RWPE2 (cell line): ENCODE results near the gene NUDT16.

Source experiments
- ATAC-seq: fragments of 200-7000 bp; cut with Tn5 transposase; 3 replicates; pipeline ENCODE4 v1.9.1; 2021; ENCODE audit warnings: low read depth
- DNase-seq: peaks from one replicate; pipeline ENCODE4 v3.0.0-alpha.2; 2020; ENCODE audit warnings: low spot score
- H3K27ac ChIP-seq: fragments of 450-650 bp; 2 replicates; pipeline ENCODE4 v1.5.1; 2017; ENCODE audit warnings: mild to moderate bottlenecking; ENCODE audit not compliant: poor library complexity, severe bottlenecking
- H3K27me3 ChIP-seq: fragments of 250-450 bp; sonication (Bioruptor Pico); 2 replicates; pipeline ENCODE4 v1.5.1; 2021; ENCODE audit warnings: mild to moderate bottlenecking, moderate library complexity; ENCODE audit not compliant: insufficient read depth, poor library complexity, severe bottlenecking
- H3K36me3 ChIP-seq: fragments of 250-450 bp; sonication (Bioruptor Pico); 2 replicates; pipeline ENCODE4 v1.5.1; 2020; ENCODE audit warnings: low read depth, mild to moderate bottlenecking, moderate library complexity
- H3K4me1 ChIP-seq: fragments of 250-450 bp; sonication (Bioruptor Pico); 2 replicates; pipeline ENCODE4 v1.5.1; 2021; ENCODE audit warnings: mild to moderate bottlenecking, moderate library complexity; ENCODE audit not compliant: insufficient read depth, poor library complexity, severe bottlenecking
- H3K4me3 ChIP-seq: fragments of 250-450 bp; sonication (Bioruptor Pico); 2 replicates; pipeline ENCODE4 v1.5.1; 2021; ENCODE audit warnings: mild to moderate bottlenecking, moderate library complexity; ENCODE audit not compliant: severe bottlenecking
- H3K9me3 ChIP-seq: fragments of 250-450 bp; sonication (Bioruptor Pico); 2 replicates; pipeline ENCODE4 v1.5.1; 2021; ENCODE audit warnings: mild to moderate bottlenecking, moderate library complexity; ENCODE audit not compliant: severe bottlenecking
- CTCF ChIP-seq: fragments of 450-650 bp; IDR thresholded peaks from one replicate; pipeline ENCODE4 v1.5.1; 2017; ENCODE audit warnings: mild to moderate bottlenecking, moderate library complexity; ENCODE audit not compliant: poor library complexity, severe bottlenecking

Gene NUDT16

DNA sequence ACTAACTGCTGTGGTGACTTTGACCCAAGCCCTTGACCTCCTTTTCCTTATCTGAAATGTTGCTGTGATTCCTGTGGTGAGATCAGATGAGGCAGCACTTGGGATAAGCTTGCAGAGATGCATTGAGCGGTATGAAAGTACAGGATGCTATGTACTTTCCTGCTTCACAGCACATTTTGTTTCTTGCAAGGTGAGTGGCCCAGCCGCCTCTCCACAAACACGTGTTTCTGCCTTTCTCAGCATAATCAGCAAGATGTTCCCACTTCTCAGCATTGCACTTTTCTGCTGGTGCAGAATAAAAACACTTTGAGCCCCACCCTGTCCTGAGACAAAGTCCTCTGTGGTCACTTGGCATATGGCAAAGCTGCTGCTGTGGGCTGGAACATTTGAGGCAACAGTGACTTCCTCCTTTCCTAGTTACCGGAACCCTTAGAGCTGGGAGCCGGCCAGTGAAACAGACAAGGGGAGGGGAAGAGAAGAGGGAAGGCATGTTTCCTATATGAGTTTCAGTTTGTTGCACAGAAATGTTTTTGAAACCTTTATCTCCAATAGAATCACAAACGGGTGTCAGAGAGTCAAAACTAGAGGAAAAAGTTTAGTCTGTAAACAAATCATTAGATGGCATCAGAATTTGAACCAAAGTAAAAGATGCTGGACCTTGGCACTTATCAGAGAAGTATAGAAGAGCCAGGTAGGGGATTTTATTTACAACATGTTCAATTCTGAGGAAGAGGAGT is 5.0 kb downstream of the NUDT16 start:
- Histone ChIP-seq H3K9me3 (no peaks in the 10 kb centered on the region), H3K4me3 (no peak overlapping the region), H3K36me3 (no peaks in the 10 kb centered on the region), H3K27ac (no peak overlapping the region), H3K4me1 (peaks cover 6% of the 10 kb centered on the region), H3K27me3 (no peaks in the 10 kb centered on the region)
- no peak for TF ChIP-seq CTCF
- ATAC-seq (no peak), DNase-seq (no peak)

DNA sequence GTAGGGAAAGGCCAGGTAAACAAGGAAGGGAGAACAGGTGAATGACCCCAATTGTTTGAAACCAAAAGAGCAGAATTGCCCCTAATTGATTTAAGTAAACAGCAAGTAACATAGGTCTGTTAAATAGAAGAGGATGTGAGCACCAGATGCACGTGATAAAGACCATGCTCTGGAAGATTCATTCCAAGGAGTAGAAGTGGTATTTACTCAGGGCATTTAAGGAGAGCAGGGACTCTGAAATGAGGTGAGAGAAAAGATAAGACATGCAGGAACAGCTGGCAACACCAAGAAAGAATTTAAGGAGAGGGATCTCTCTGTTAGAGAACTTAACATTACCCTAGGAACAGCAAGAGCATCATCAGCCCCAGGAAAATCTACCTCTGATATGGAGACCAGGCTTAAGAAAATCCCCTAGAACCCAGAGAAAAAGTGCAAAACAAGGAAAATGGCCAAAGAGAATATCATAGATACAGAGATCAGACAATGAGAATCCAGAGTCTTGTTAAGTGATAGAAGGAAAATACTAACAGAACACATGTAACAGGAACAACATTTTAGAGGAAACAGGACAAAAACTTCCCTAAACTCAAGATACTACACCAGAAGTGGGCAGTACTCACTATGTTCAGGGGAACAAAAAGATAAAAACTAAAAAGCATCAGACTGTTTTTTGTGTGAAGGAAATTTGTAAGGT is 6.4 kb downstream of the NUDT16 start:
- H3K4me3 ChIP-seq: no peak overlapping the region
- no peak for TF ChIP-seq CTCF
- ATAC-seq: no peak
- no peaks in the 10 kb centered on the region for H3K27me3 ChIP-seq
- no peaks in the 10 kb centered on the region for H3K36me3 ChIP-seq
- peaks cover 6% of the 10 kb centered on the region for H3K4me1 ChIP-seq
- no peak overlapping the region for H3K27ac ChIP-seq
- DNase-seq: no peak
- H3K9me3 ChIP-seq: no peaks in the 10 kb centered on the region

DNA sequence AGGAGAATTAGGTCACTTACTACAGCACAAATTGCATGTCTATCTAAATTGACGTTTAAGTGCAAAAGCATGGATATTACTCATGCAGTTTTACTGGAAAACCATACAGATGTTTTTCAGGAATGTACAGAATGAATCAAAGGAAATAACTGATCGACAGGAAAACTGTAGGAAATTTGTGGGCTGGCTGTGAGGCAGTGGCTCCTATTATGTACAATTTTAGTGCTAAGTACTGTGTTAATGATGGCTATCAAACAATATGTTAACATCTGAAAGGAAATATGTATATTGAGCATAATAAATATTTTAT is 6.9 kb downstream of the NUDT16 start:
- peaks cover 6% of the 10 kb centered on the region for H3K4me1 ChIP-seq
- no peaks in the 10 kb centered on the region for H3K9me3 ChIP-seq
- DNase-seq: no peak
- no peaks in the 10 kb centered on the region for H3K36me3 ChIP-seq
- H3K27ac ChIP-seq: no peak overlapping the region
- TF ChIP-seq CTCF: no peak
- ATAC-seq: no peak
- no peaks in the 10 kb centered on the region for H3K27me3 ChIP-seq
- no peak overlapping the region for H3K4me3 ChIP-seq

GRCh38 chr3:131390331-131390730 is 8.8 kb downstream of the NUDT16 start:
- no peaks in the 10 kb centered on the region for H3K9me3 ChIP-seq
- peaks cover 6% of the 10 kb centered on the region for H3K4me1 ChIP-seq
- no peak overlapping the region for H3K4me3 ChIP-seq
- TF ChIP-seq CTCF: no peak
- DNase-seq (no peak), ATAC-seq (no peak)
- H3K27me3 ChIP-seq: no peaks in the 10 kb centered on the region
- H3K27ac ChIP-seq: no peak overlapping the region
- H3K36me3 ChIP-seq: no peaks in the 10 kb centered on the region

DNA sequence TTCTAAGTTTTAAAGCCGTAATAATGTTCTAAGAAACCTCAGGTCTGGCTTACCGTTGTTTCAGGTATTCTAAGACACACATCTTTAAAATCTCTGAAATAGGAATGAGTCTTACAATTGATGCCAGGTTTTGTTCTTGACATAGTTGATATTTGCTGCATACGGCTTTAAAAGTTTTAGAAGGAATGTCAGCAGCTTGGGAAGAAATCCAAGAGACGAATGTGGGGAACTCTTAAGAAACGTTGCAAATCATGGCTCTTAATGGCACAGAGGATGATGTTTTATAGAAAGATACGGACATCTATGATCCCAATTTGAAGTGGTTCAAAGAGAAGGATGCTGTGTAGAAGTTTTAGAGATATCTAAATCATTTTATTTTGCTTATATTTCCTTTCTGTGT is 11.5 kb downstream of the NUDT16 start:
- Histone ChIP-seq H3K4me1 (peaks cover 6% of the 10 kb centered on the region), H3K27ac (no peak overlapping the region), H3K36me3 (no peaks in the 10 kb centered on the region), H3K27me3 (no peaks in the 10 kb centered on the region), H3K4me3 (no peak overlapping the region), H3K9me3 (no peaks in the 10 kb centered on the region)
- no peak for DNase-seq
- TF ChIP-seq CTCF: no peak
- ATAC-seq: no peak
